ENCODE data around the gene NTN4. TPM values are rescaled to one million over a fixed set of nuclear protein-coding genes. Genes with fewer than 3 reads are reported as not detected.

The NTN4 gene
- total and polyA plus RNA-seq, 4 donors = 3.2 to 30.5 (median 15.0) TPM

DNA sequence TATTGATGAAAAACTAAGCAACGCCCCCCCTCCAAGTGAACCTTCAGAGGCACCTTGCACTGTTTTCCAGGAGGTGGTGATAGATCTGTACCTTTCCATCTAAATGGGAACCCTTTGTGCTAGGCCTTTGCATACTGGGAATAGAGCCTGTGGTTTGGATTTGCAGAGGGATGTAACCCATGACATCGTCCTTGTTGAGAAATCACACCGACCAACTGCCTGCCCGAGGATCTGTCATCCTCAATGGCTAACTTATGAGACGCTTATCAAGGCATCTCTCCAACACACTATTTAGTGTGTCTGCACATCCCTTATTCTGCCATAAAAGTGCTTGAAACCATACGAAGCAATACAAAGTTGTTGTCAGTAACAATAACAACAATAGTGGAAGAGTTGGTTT is 22.9 kb downstream of the NTN4 start (continued):
- TF ChIP-seq, protein P1, sequence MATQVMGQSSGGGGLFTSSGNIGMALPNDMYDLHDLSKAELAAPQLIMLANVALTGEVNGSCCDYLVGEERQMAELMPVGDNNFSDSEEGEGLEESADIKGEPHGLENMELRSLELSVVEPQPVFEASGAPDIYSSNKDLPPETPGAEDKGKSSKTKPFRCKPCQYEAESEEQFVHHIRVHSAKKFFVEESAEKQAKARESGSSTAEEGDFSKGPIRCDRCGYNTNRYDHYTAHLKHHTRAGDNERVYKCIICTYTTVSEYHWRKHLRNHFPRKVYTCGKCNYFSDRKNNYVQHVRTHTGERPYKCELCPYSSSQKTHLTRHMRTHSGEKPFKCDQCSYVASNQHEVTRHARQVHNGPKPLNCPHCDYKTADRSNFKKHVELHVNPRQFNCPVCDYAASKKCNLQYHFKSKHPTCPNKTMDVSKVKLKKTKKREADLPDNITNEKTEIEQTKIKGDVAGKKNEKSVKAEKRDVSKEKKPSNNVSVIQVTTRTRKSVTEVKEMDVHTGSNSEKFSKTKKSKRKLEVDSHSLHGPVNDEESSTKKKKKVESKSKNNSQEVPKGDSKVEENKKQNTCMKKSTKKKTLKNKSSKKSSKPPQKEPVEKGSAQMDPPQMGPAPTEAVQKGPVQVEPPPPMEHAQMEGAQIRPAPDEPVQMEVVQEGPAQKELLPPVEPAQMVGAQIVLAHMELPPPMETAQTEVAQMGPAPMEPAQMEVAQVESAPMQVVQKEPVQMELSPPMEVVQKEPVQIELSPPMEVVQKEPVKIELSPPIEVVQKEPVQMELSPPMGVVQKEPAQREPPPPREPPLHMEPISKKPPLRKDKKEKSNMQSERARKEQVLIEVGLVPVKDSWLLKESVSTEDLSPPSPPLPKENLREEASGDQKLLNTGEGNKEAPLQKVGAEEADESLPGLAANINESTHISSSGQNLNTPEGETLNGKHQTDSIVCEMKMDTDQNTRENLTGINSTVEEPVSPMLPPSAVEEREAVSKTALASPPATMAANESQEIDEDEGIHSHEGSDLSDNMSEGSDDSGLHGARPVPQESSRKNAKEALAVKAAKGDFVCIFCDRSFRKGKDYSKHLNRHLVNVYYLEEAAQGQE (IDR thresholded peaks at IDR 0.05) = no peak
- no peak for TF ChIP-seq JUND (IDR thresholded peaks at IDR 0.05)

DNA sequence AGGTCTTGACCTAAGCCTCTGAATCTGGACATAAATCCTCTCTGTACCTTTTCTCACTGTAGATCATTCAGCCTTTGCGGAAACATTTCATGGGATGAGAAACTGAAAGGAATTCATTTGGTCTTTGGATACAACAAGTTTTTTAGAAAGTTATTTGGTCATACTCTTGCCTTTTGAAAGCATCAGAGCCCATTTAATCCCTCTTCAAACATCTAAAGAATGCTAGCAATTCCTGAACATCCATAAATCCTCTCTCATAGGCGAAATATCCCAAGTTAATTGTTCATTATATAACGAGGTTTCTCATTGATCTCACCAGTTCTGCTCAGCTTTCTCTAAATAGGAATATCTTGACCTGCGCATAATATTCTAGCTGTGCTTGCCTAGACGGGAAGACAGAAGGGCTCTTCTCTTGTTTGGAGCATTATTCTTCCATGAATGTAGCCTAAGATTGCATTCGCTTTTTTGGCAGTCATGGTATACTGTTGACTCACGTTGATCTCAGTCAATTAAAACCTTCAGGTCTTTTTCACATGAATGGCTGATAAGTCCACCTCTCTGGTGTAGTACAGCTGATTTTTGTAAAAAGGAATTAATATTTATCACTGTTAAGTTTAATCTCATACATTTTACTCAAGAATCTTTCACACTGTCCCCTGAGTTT is 24.1 kb downstream of the NTN4 start:
- Histone ChIP-seq H3K9me3 (ENCODE audit: control insufficient read depth in 4 of 4, low read length in 3 of 4) (no peaks in the 10 kb centered on the region), H3K27me3 (ENCODE audit: control insufficient read depth in 4 of 4, insufficient read depth in 4 of 4, low read length in 3 of 4) (no peaks in the 10 kb centered on the region), H3K4me3 (ENCODE audit: low read depth in 1 of 3, low read length in 3 of 3) (no peak overlapping the region), H3K27ac (ENCODE audit: low read depth in 1 of 2, low read length in 2 of 2) (no peak overlapping the region), H3K36me3 (ENCODE audit: control insufficient read depth in 4 of 4, insufficient read depth in 3 of 4, low read depth in 1 of 4, low read length in 3 of 4) (no peaks in the 10 kb centered on the region), H3K9ac (ENCODE audit: low read depth in 1 of 2, low read length in 2 of 2) (no peak overlapping the region), H3K4me1 (ENCODE audit: control insufficient read depth in 4 of 4, insufficient read depth in 4 of 4, low read length in 3 of 4) (peaks cover 0 to 6% (median 0%) of the 10 kb centered on the region in 4 donors)
- no peak for DNase-seq (ENCODE audit: low spot score)
- TF ChIP-seq RAD21 (IDR thresholded peaks at IDR 0.05) (no peak), RXRA (IDR thresholded peaks at IDR 0.05) (no peak), JUND (IDR thresholded peaks at IDR 0.05) (no peak), FOXA1 (IDR thresholded peaks at IDR 0.05) (no peak), HNF4G (IDR thresholded peaks at IDR 0.05) (no peak), SP1 (IDR thresholded peaks at IDR 0.05) (no peak), TAF1 (conservative IDR thresholded peaks at IDR 0.05) (no peak), NR2F2 (IDR thresholded peaks at IDR 0.05) (no peak), YY1 (IDR thresholded peaks at IDR 0.05) (no peak), GABPA (IDR thresholded peaks at IDR 0.05 in 1 of 2, conservative IDR thresholded peaks at IDR 0.05 in 1 of 2) (no peak), EGR1 (IDR thresholded peaks at IDR 0.05; ENCODE audit: low read depth in 2 of 2) (no peak), HNF4A (conservative IDR thresholded peaks at IDR 0.05) (no peak), FOXA2 (IDR thresholded peaks at IDR 0.05) (no peak)
- TF ChIP-seq, protein P1 (IDR thresholded peaks at IDR 0.05) = no peak
- TF ChIP-seq, protein P2, sequence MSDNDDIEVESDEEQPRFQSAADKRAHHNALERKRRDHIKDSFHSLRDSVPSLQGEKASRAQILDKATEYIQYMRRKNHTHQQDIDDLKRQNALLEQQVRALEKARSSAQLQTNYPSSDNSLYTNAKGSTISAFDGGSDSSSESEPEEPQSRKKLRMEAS (IDR thresholded peaks at IDR 0.05) = no peak
- TF ChIP-seq, protein P3, sequence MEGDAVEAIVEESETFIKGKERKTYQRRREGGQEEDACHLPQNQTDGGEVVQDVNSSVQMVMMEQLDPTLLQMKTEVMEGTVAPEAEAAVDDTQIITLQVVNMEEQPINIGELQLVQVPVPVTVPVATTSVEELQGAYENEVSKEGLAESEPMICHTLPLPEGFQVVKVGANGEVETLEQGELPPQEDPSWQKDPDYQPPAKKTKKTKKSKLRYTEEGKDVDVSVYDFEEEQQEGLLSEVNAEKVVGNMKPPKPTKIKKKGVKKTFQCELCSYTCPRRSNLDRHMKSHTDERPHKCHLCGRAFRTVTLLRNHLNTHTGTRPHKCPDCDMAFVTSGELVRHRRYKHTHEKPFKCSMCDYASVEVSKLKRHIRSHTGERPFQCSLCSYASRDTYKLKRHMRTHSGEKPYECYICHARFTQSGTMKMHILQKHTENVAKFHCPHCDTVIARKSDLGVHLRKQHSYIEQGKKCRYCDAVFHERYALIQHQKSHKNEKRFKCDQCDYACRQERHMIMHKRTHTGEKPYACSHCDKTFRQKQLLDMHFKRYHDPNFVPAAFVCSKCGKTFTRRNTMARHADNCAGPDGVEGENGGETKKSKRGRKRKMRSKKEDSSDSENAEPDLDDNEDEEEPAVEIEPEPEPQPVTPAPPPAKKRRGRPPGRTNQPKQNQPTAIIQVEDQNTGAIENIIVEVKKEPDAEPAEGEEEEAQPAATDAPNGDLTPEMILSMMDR (IDR thresholded peaks at IDR 0.05; ENCODE audit: low read depth, low read length, missing input control) = no peak
- TF ChIP-seq, protein P4, sequence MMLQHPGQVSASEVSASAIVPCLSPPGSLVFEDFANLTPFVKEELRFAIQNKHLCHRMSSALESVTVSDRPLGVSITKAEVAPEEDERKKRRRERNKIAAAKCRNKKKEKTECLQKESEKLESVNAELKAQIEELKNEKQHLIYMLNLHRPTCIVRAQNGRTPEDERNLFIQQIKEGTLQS (IDR thresholded peaks at IDR 0.05) = no peak
- TF ChIP-seq, protein P5, sequence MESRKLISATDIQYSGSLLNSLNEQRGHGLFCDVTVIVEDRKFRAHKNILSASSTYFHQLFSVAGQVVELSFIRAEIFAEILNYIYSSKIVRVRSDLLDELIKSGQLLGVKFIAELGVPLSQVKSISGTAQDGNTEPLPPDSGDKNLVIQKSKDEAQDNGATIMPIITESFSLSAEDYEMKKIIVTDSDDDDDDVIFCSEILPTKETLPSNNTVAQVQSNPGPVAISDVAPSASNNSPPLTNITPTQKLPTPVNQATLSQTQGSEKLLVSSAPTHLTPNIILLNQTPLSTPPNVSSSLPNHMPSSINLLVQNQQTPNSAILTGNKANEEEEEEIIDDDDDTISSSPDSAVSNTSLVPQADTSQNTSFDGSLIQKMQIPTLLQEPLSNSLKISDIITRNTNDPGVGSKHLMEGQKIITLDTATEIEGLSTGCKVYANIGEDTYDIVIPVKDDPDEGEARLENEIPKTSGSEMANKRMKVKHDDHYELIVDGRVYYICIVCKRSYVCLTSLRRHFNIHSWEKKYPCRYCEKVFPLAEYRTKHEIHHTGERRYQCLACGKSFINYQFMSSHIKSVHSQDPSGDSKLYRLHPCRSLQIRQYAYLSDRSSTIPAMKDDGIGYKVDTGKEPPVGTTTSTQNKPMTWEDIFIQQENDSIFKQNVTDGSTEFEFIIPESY (IDR thresholded peaks at IDR 0.05) = no peak
- WGBS = 82% methylated on average over 7 of the region's 7 CpGs

Data from liver (tissue), 9 donors.